ENCODE results near the gene UBL7. TPM values are rescaled to one million over a fixed set of nuclear protein-coding genes. Genes with fewer than 3 reads are reported as not detected.

UBL7 gene
- total RNA-seq, 1 experiment from 2014 or later = 47.5 TPM

- no peak overlapping the region for H3K27ac Mint-ChIP-seq
- H2AFZ ChIP-seq (ENCODE audit: low read length) = no peak overlapping the region
- no peak overlapping the region for H3K27ac ChIP-seq (ENCODE audit: insufficient read length, low read depth, low read length)
- no peaks in the 10 kb centered on the region for H3K79me1 ChIP-seq (ENCODE audit: insufficient read depth, low read depth, low read length, poor library complexity, severe bottlenecking)
- H3K18ac ChIP-seq (ENCODE audit: insufficient read length, low read depth, low read length) = no peak overlapping the region
- H4K20me1 ChIP-seq (ENCODE audit: control insufficient read depth, insufficient read depth, insufficient read length) = no peaks in the 10 kb centered on the region
- no peak overlapping the region for H2BK15ac ChIP-seq (ENCODE audit: low read depth, low read length)
- H3K27me3 Mint-ChIP-seq (ENCODE audit: low read depth) = peaks cover 27% of the 10 kb centered on the region
- no CpG with 5 or more reads among the region's 14 CpGs for WGBS (ENCODE audit: extremely low coverage, insufficient read length, low lambda C conversion rate)
- H2BK120ac ChIP-seq (ENCODE audit: low read depth, low read length, poor library complexity, severe bottlenecking) = no peak overlapping the region
- peaks cover under 1% of the 10 kb centered on the region; the same call in 1 of the 2 replicates for H3K4me1 ChIP-seq (ENCODE audit: insufficient read depth, low read length)
- no peak overlapping the region for H2BK5ac ChIP-seq (ENCODE audit: insufficient read length, low read length)
- H3K4me3 Mint-ChIP-seq = no peak overlapping the region
- H3K79me2 ChIP-seq (ENCODE audit: insufficient read depth, low read length) = peaks cover 5% of the 10 kb centered on the region; the same call in 1 of the 2 replicates
- no peak overlapping the region for H4K8ac ChIP-seq (replicated peaks; ENCODE audit: insufficient read length, low read depth, low read length)
- no peak overlapping the region for H2BK20ac ChIP-seq (ENCODE audit: low read depth, low read length, poor library complexity, severe bottlenecking)
- no peak overlapping the region for H3K4me2 ChIP-seq (ENCODE audit: insufficient read depth, insufficient read length, low read length)
- H4K91ac ChIP-seq (ENCODE audit: insufficient read length, low read depth, low read length) = no peak overlapping the region
- H3K14ac ChIP-seq (ENCODE audit: insufficient read depth, low read length) = no peak overlapping the region
- peaks cover 20 to 35% of the 10 kb centered on the region in 2 experiments for H3K4me1 Mint-ChIP-seq
- H3T11ph ChIP-seq (ENCODE audit: low read length) = no peak overlapping the region
- no peak overlapping the region for H3K56ac ChIP-seq (ENCODE audit: insufficient read length, low read depth, low read length)
- no peak overlapping the region for H3K4ac ChIP-seq (ENCODE audit: low read depth, low read length)
- H3K36me3 Mint-ChIP-seq (ENCODE audit: insufficient read depth in 1 of 3, low read depth in 3 of 3) = no peaks in the 10 kb centered on the region; a peak in 1 of 7 replicates
- no peak overlapping the region for H3K23ac ChIP-seq (ENCODE audit: insufficient read length, low read depth, low read length)
- H3K9ac ChIP-seq (ENCODE audit: extremely low read depth, insufficient read length, low read length) = no peak overlapping the region
- no peak for TF ChIP-seq CTCF (conservative IDR thresholded peaks at IDR 0.05)
- peaks cover 3% of the 10 kb centered on the region for H3K23me2 ChIP-seq (ENCODE audit: insufficient read length, low read depth, low read length, poor library complexity, severe bottlenecking)
- no peaks in the 10 kb centered on the region for H3K9me3 Mint-ChIP-seq
- no peaks in the 10 kb centered on the region for H3K9me3 ChIP-seq (ENCODE audit: control insufficient read depth, low read depth, low read length)
- H3K27me3 ChIP-seq (ENCODE audit: insufficient read depth, low read length) = no peaks in the 10 kb centered on the region; the same call in 1 of the 2 replicates
- no peak overlapping the region for H2BK12ac ChIP-seq (ENCODE audit: insufficient read length, low read depth, low read length)
- H2AK5ac ChIP-seq (ENCODE audit: insufficient read length, low read length) = no peak overlapping the region
- DNase-seq = no peak
- no peak overlapping the region for H4K5ac ChIP-seq (ENCODE audit: insufficient read length, low read depth, low read length)
Observed at GRCh38 chr15:74428970-74429780, 31.8 kb downstream of the UBL7 start.

Data from H9 (cell line).